Iris pigment epithelial cell (primary cell): ENCODE data around the gene SYT1.

Experiments
- DNase-seq: peaks from one replicate; pipeline ENCODE4 v3.0.0-alpha.2; 2011; ENCODE audit warnings: low read depth

SYT1 gene

GRCh38 chr12:79439175-79439825 is 574.7 kb downstream of the SYT1 start:
- peak; percentile 39 for DNase-seq

GRCh38 chr12:79441534-79441933 is 577.0 kb downstream of the SYT1 start:
- peak; percentile 53 for DNase-seq

GRCh38 chr12:79442396-79442795 is 577.8 kb downstream of the SYT1 start:
- DNase-seq: no peak

GRCh38 chr12:79444089-79444488 is 579.5 kb downstream of the SYT1 start:
- DNase-seq: peak; percentile 67

- DNase-seq: no peak
These were observed 584.2 kb downstream of the SYT1 start for GRCh38 chr12:79448816-79449215.

GRCh38 chr12:79451365-79451764 is 586.8 kb downstream of the SYT1 start:
- no peak for DNase-seq

GRCh38 chr12:79451978-79452377 is 587.4 kb downstream of the SYT1 start:
- peak; percentile 94 for DNase-seq

- DNase-seq: peak; percentile 26
These were observed 588.3 kb downstream of the SYT1 start for GRCh38 chr12:79452906-79453305.

- DNase-seq: peak; percentile 13
These were observed 589.2 kb downstream of the SYT1 start for GRCh38 chr12:79453820-79454219.

- DNase-seq: peak; percentile 86
These were observed 589.8 kb downstream of the SYT1 start for GRCh38 chr12:79454338-79454843.

- peak; percentile 43 for DNase-seq
These were observed 590.7 kb downstream of the SYT1 start for GRCh38 chr12:79455286-79455685.

- DNase-seq: no peak
These were observed 617.7 kb downstream of the SYT1 start for GRCh38 chr12:79482323-79482722.

GRCh38 chr12:79482921-79483320 is 618.3 kb downstream of the SYT1 start:
- no peak for DNase-seq

- DNase-seq: no peak
These were observed 621.6 kb downstream of the SYT1 start for GRCh38 chr12:79486154-79486553.

- no peak for DNase-seq
These were observed 623.0 kb downstream of the SYT1 start for GRCh38 chr12:79487386-79488110.
